Motor neuron (in vitro differentiated cells): ENCODE data around the gene CTU1. TPM values are rescaled to one million over a fixed set of nuclear protein-coding genes. Genes with fewer than 3 reads are reported as not detected.

Source experiments
- ATAC-seq, 8 experiments: fragments of 200-7000 bp; cut with Tn5 transposase; replicated peaks in 6 of 8; 2 replicates each; pipeline ENCODE4 v1.8.0; 2021; ENCODE audit warnings: mild to moderate bottlenecking in 8 of 8, moderate library complexity in 8 of 8
- H3K27ac ChIP-seq, 2 donors: fragments of 250-450 bp; sonication (Bioruptor Pico); 2 replicates each; pipeline ENCODE4 v1.9.0; 2021; ENCODE audit warnings: antibody characterized with exemption in 2 of 2, mild to moderate bottlenecking in 2 of 2, moderate library complexity in 1 of 2
- H3K4me1 ChIP-seq, 2 donors: fragments of 250-450 bp; sonication (Bioruptor Pico); replicated peaks in 1 of 2; 2 replicates each; pipeline ENCODE4 v1.6.1; 2021; ENCODE audit warnings: antibody characterized with exemption in 2 of 2, mild to moderate bottlenecking in 2 of 2, moderate library complexity in 1 of 2
- H3K4me3 ChIP-seq, 5 donors: fragments of 250-450 bp; sonication (Bioruptor Pico); 2 replicates each; pipeline ENCODE4 v1.9.0; 2021; ENCODE audit warnings: antibody characterized with exemption in 5 of 5, mild to moderate bottlenecking in 5 of 5, moderate library complexity in 4 of 5
- WGBS, 10 experiments: fragments of 450-650 bp; shearing (Covaris generic); methylation state at CpG; one replicate each; pipeline ENCODE4 v1.0.0; 2022; 5-methylcytosine and 5-hydroxymethylcytosine counted together
- in situ Hi-C, 9 experiments: fragments of 400-800 bp; cut with MboI; loops; one replicate each; pipeline ENCODE4 v1.15.0; 2021; ENCODE audit warnings: low sequenced_read_pairs in 9 of 9, low pct_unique_long_range_greater_than_20kb in 2 of 9; ENCODE audit not compliant: unreplicated experiment in 9 of 9
- total RNA-seq, 8 experiments: library from RNA; unstranded; fragments of 300-600 nt; gene quantifications; 2 replicates each; pipeline versions ENCODE4 v1.2.3 to v1.2.4, GENCODE V29; 2022

The CTU1 gene
- total RNA-seq, 8 experiments from 2014 or later: 1.7 to 4.0 (median 2.5) TPM

- in situ Hi-C loops: loop anchor here in 2 of 9 experiments (10.0 kb wide), 2 partner anchors 72 to 162 kb away; partner anchors contain the start of gene KLK11 (in 1 of the 2)
- no peak for ATAC-seq
- Histone ChIP-seq H3K4me1 (no peaks in the 10 kb centered on the region), H3K27ac (no peak overlapping the region), H3K4me3 (no peak overlapping the region)
- 56 to 93% (median 90%) methylated on average over 2 to 6 of the region's 6 CpGs; no CpG with 5 or more reads in 3 of the 10 experiments for WGBS, 10 experiments
Observed at GRCh38 chr19:51096473-51097165, 11.6 kb downstream of the CTU1 start.

GRCh38 chr19:51094696-51095279 lies 13.4 kb downstream of the CTU1 start:
- H3K4me1 ChIP-seq: no peaks in the 10 kb centered on the region
- in situ Hi-C loops: loop anchor here in 2 of 9 experiments (10.0 kb wide), 2 partner anchors 70 to 160 kb away; partner anchors contain the start of gene KLK11 (in 1 of the 2)
- no peak overlapping the region for H3K4me3 ChIP-seq
- no peak overlapping the region for H3K27ac ChIP-seq
- WGBS, 10 experiments: 2 to 38% (median 19%) methylated on average over 1 to 5 of the region's 15 CpGs; no CpG with 5 or more reads in 4 of the 10 experiments
- ATAC-seq: no peak

- no peak overlapping the region for H3K27ac ChIP-seq
- 50 to 100% (median 79%) methylated on average over 1 to 14 of the region's 22 CpGs for WGBS, 10 experiments
- ATAC-seq: peak in 2 of 8 experiments; percentile 36 to 39
- in situ Hi-C loops: loop anchor here in 2 of 9 experiments (10.0 kb wide), 2 partner anchors 69 to 159 kb away; partner anchors contain the start of gene KLK11 (in 1 of the 2)
- no peak overlapping the region for H3K4me3 ChIP-seq
- H3K4me1 ChIP-seq: no peaks in the 10 kb centered on the region
Observed at GRCh38 chr19:51093510-51094345, 14.5 kb downstream of the CTU1 start.

DNA sequence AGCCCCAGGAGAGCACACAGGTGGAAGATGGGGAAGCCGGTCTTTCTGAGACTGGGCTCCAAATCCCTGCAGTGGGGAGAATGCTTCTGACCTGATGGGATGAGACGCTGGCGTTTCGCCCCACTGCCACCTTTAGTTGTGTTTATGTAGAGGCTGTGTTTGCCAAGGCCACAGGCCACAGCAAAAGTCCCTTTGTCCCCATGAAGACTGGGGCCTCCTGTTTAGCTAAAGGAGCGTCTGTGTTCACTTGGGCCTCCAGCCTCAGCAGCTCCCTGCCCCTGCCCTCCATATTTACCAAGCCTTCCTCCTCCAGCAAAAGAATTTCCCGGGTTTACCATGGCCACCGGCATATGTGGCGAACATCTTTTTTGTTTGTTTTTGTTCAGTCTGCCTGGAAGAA lies 15.1 kb downstream of the CTU1 start:
- 21 to 100% (median 88%) methylated on average over 1 to 4 of the region's 8 CpGs; no CpG with 5 or more reads in 5 of the 10 experiments for WGBS, 10 experiments
- H3K27ac ChIP-seq: no peak overlapping the region
- no peak overlapping the region for H3K4me3 ChIP-seq
- in situ Hi-C loops: loop anchor here in 2 of 9 experiments (10.0 kb wide), 2 partner anchors 68 to 158 kb away; partner anchors contain the start of gene KLK11 (in 1 of the 2)
- peak in 2 of 8 experiments; percentile 50 to 85 for ATAC-seq
- no peaks in the 10 kb centered on the region for H3K4me1 ChIP-seq

- Histone ChIP-seq H3K4me3 (no peak overlapping the region), H3K4me1 (no peaks in the 10 kb centered on the region), H3K27ac (no peak overlapping the region)
- WGBS, 10 experiments: 40 to 86% (median 65%) methylated on average over 2 to 8 of the region's 16 CpGs
- in situ Hi-C loops: loop anchor here in 2 of 9 experiments (10.0 kb wide), 2 partner anchors 67 to 157 kb away; partner anchors contain the start of gene KLK11 (in 1 of the 2)
- ATAC-seq: peak in 1 of 8 experiments; percentile 83
Observed at GRCh38 chr19:51091895-51092873, 16.0 kb downstream of the CTU1 start.

- in situ Hi-C loops: loop anchor here in 2 of 9 experiments (10.0 kb wide), 2 partner anchors 66 to 156 kb away; partner anchors contain the start of gene KLK11 (in 1 of the 2)
- WGBS, 10 experiments: 69 to 100% (median 90%) methylated on average over 2 to 6 of the region's 10 CpGs; no CpG with 5 or more reads in 7 of the 10 experiments
- no peak for ATAC-seq
- Histone ChIP-seq H3K4me3 (no peak overlapping the region), H3K27ac (no peak overlapping the region), H3K4me1 (no peaks in the 10 kb centered on the region)
Observed at GRCh38 chr19:51091126-51091525, 17.1 kb downstream of the CTU1 start.

DNA sequence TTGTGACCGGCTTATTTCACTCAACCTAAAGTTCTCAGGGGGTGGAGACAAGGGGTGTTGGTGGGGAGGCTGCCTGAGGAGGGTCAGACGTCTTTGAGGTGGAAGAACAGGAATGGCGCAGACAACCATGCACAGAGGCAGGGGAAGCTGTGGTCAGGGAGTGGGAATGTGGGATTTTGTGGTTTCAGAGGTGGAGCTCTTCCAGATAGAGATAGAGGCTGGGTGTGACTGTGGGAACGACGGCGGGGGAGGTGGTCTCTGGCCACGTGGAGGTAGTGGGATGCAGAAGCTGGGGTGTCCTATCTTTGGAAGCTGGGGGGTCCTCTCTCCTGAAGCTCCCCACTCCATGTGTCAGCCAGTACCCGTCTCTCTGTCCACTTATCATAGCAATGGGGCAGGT lies 17.7 kb downstream of the CTU1 start:
- H3K4me3 ChIP-seq: no peak overlapping the region
- in situ Hi-C loops: loop anchor here in 2 of 9 experiments (10.0 kb wide), 2 partner anchors 66 to 156 kb away; partner anchors contain the start of gene KLK11 (in 1 of the 2)
- no peaks in the 10 kb centered on the region for H3K4me1 ChIP-seq
- 40 to 100% (median 60%) methylated on average over 1 to 4 of the region's 8 CpGs; no CpG with 5 or more reads in 5 of the 10 experiments for WGBS, 10 experiments
- no peak overlapping the region for H3K27ac ChIP-seq
- ATAC-seq: no peak

DNA sequence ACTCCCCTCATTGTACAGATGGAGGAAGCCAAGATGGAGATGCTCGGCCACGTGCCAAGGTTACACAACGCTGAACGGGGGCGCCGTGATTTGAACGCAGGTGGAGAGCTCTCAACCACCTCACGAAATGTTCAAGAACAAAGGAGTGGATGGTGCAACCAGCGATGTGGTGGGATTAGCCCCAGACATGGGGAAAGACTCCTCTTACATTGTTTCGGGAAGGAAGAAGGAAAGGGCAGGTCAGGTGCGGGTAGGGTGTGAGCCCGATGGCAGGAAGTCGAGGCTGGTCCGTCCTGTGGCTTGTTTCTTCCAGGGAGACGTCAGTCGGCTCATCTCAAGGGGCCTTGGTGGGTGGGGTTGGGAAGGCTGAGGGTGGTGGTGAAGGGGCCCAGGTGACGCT lies 18.4 kb downstream of the CTU1 start:
- WGBS, 10 experiments: 80 to 97% (median 89%) methylated on average over 1 to 10 of the region's 17 CpGs; no CpG with 5 or more reads in 2 of the 10 experiments
- Histone ChIP-seq H3K4me1 (no peaks in the 10 kb centered on the region), H3K27ac (no peak overlapping the region), H3K4me3 (no peak overlapping the region)
- no peak for ATAC-seq
- in situ Hi-C loops: loop anchor here in 2 of 9 experiments (10.0 kb wide), 2 partner anchors 65 to 155 kb away; partner anchors contain the start of gene KLK11 (in 1 of the 2)

DNA sequence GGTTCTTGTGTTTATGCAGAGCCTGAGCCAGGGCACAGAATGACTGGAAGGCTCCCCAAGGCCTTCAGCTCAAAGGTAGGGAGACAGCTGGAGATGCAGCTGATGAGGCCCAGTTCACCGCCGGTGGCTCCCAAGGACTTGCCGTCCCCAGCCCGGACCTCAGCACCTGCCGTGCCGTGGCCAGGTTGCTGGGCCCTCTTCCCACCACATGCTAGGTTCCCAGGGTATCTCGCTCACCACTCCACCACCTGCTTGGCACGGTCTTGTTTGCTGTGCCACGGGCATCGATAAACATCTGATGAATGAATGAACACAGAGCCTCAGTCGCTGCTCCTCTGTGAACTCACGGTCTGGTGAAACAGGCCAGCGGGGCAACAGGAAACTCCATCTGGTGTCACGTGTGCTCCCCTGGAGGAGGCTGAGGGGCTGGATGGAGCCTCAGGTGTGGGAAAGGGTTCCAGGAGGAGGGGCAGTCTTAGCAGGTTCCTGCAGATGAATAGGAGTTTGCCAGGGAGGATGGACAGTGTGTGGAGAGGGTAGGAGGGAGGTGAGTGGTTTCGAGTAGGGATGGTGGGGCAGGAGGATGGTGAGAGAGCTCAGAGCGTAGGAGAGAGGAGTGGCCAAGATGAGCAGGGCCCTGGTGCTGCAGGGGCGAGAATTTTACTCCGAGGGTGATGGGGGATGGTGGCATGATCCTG lies 21.9 kb downstream of the CTU1 start:
- WGBS, 10 experiments: 40 to 100% (median 71%) methylated on average over 1 to 10 of the region's 18 CpGs; no CpG with 5 or more reads in 4 of the 10 experiments
- in situ Hi-C loops: no loop called here
- no peak for ATAC-seq
- Histone ChIP-seq H3K4me3 (no peak overlapping the region), H3K27ac (no peak overlapping the region), H3K4me1 (no peaks in the 10 kb centered on the region)

GRCh38 chr19:51084505-51084904 lies 23.7 kb downstream of the CTU1 start:
- H3K4me1 ChIP-seq: no peaks in the 10 kb centered on the region
- WGBS, 10 experiments: 27 to 86% (median 63%) methylated on average over 1 to 2 of the region's 7 CpGs; no CpG with 5 or more reads in 3 of the 10 experiments
- in situ Hi-C loops: no loop called here

GRCh38 chr19:51083783-51084182 lies 24.4 kb downstream of the CTU1 start:
- ATAC-seq: no peak
- H3K27ac ChIP-seq: no peak overlapping the region
- in situ Hi-C loops: no loop called here
- no peak overlapping the region for H3K4me3 ChIP-seq
- H3K4me1 ChIP-seq: no peaks in the 10 kb centered on the region
- WGBS, 10 experiments: 58 to 87% (median 73%) methylated on average over 3 to 6 of the region's 14 CpGs; no CpG with 5 or more reads in 4 of the 10 experiments

More at GRCh38 chr19:51084505-51084904, 23.7 kb downstream of the CTU1 start:
- no peak overlapping the region for H3K27ac ChIP-seq
- no peak overlapping the region for H3K4me3 ChIP-seq
- ATAC-seq: no peak
